ENCODE data around the gene PHLDA2.

The PHLDA2 gene

GRCh38 chr11:2929950-2930703 is 907 bp upstream of the PHLDA2 start (continued):
- TF ChIP-seq ZNF473 (tag by site-specific recombination; IDR thresholded peaks at IDR 0.05), result no peak
- TF ChIP-seq SP3 (tag by site-specific recombination; IDR thresholded peaks at IDR 0.05), result 0 out of 2 replicates have a peak, but pooled peaks have one; percentile 14
- TF ChIP-seq KLF7 (tag by site-specific recombination; IDR thresholded peaks at IDR 0.05; ENCODE audit: borderline replicate concordance), result 0 out of 2 replicates have a peak, but pooled peaks have one; percentile 44
- TF ChIP-seq ZNF692 (tag by site-specific recombination; IDR thresholded peaks at IDR 0.05), result no peak
- no peak for TF ChIP-seq ZBTB11 (tag by site-specific recombination; conservative IDR thresholded peaks at IDR 0.05; ENCODE audit: low read depth)
- TF ChIP-seq ZNF555 (tag by site-specific recombination; conservative IDR thresholded peaks at IDR 0.05), result no peak
- TF ChIP-seq ZNF133 (tag by site-specific recombination; IDR thresholded peaks at IDR 0.05), result no peak
- TF ChIP-seq ZNF571 (tag by site-specific recombination; IDR thresholded peaks at IDR 0.05), result no peak
- 0 out of 2 replicates have a peak, but pooled peaks have one; percentile 19 for TF ChIP-seq KLF9 (tag by site-specific recombination; IDR thresholded peaks at IDR 0.05; ENCODE audit: low read depth)
- TF ChIP-seq ZNF660 (tag by site-specific recombination; IDR thresholded peaks at IDR 0.05), result peak; percentile 41; the same call in 1 of the 2 replicates
- TF ChIP-seq ZNF132 (tag by site-specific recombination; IDR thresholded peaks at IDR 0.05; ENCODE audit: borderline replicate concordance), result no peak
- TF ChIP-seq ZNF530 (tag by site-specific recombination; IDR thresholded peaks at IDR 0.05; ENCODE audit: low read depth), result no peak
- no peak for TF ChIP-seq ZBTB49 (tag by site-specific recombination; IDR thresholded peaks at IDR 0.05; ENCODE audit: low read depth)
- TF ChIP-seq ZNF488 (tag by site-specific recombination; IDR thresholded peaks at IDR 0.05), result no peak
- no peak for TF ChIP-seq ZNF10 (tag by site-specific recombination; IDR thresholded peaks at IDR 0.05)
- no peak for TF ChIP-seq ZNF148 (tag by site-specific recombination; IDR thresholded peaks at IDR 0.05; ENCODE audit: borderline replicate concordance)
- peak; percentile 43 for TF ChIP-seq GLIS2 (tag by site-specific recombination; IDR thresholded peaks at IDR 0.05)
- no peak for TF ChIP-seq ZNF785 (tag by site-specific recombination; IDR thresholded peaks at IDR 0.05)
- TF ChIP-seq HOXA7 (CRISPR knock-in tag; IDR thresholded peaks at IDR 0.05; ENCODE audit: borderline replicate concordance), result no peak
- TF ChIP-seq ZNF324 (tag by site-specific recombination; IDR thresholded peaks at IDR 0.05), result peak; percentile 29; the same call in 1 of the 2 replicates
- TF ChIP-seq ZNF248 (tag by site-specific recombination; IDR thresholded peaks at IDR 0.05), result no peak
- TF ChIP-seq ZNF274 (IDR thresholded peaks at IDR 0.05; ENCODE audit: low read length), result no peak
- no peak for TF ChIP-seq ZNF274 (tag by site-specific recombination; IDR thresholded peaks at IDR 0.05; ENCODE audit: borderline replicate concordance)
- no peak for TF ChIP-seq ZNF600 (tag by site-specific recombination; IDR thresholded peaks at IDR 0.05)
- peak; percentile 57 for TF ChIP-seq SP7 (tag by site-specific recombination; IDR thresholded peaks at IDR 0.05)
- 0 out of 2 replicates have a peak, but pooled peaks have one; percentile 26 for TF ChIP-seq ZNF280D (tag by site-specific recombination; IDR thresholded peaks at IDR 0.05)
